CD4-positive, alpha-beta T cell (primary cell): ENCODE results near the gene TMEM129. TPM values are rescaled to one million over a fixed set of nuclear protein-coding genes. Genes with fewer than 3 reads are reported as not detected.

Source experiments
- ATAC-seq: fragments of 200-7000 bp; cut with Tn5 transposase; one replicate; pipeline ENCODE4 v1.10.0; 2022; ENCODE audit warnings: mild to moderate bottlenecking; ENCODE audit not compliant: poor library complexity
- CTCF ChIA-PET: fragments of 350-600 bp; sonication (Branson Sonifier 250); formaldehyde crosslinking; loops from one replicate; lab custom pipeline; 2021; ENCODE audit warnings: antibody characterized with exemption, inconsistent platforms; lab: Charles Lee
- POLR2A ChIA-PET: fragments of 350-600 bp; sonication (Branson Sonifier 250); formaldehyde crosslinking; loops from one replicate; lab custom pipeline; 2021; ENCODE audit warnings: antibody characterized with exemption, inconsistent platforms; lab: Charles Lee
- DNase-seq, 14 experiments: peaks; one replicate each; pipeline ENCODE4 v3.0.0-alpha.2; 2013 to 2020; ENCODE audit warnings: mixed read lengths in 2 of 14
- H3K27ac ChIP-seq, 2 donors: one replicate each; pipeline versions ENCODE4 v1.5.1 to v1.7.0; 2013; ENCODE audit warnings: low read length in 2 of 2, low read depth in 1 of 2, mild to moderate bottlenecking in 1 of 2
- H3K27me3 ChIP-seq, 2 experiments: 1 replicate in 1 of 2; 2 replicates in 1 of 2; pipeline versions ENCODE4 v1.6.1 to v1.7.0; 2013; ENCODE audit warnings: low read length in 2 of 2, control low read depth in 1 of 2, mild to moderate bottlenecking in 1 of 2, moderate library complexity in 1 of 2; ENCODE audit not compliant: insufficient read depth in 2 of 2, control insufficient read depth in 1 of 2
- H3K36me3 ChIP-seq: one replicate; pipeline ENCODE4 v1.6.1; 2013; ENCODE audit warnings: low read length, control low read depth; ENCODE audit not compliant: insufficient read depth
- H3K4me1 ChIP-seq: one replicate; pipeline ENCODE4 v1.6.1; 2013; ENCODE audit warnings: low read length, control low read depth; ENCODE audit not compliant: insufficient read depth
- H3K4me3 ChIP-seq: one replicate; pipeline ENCODE4 v1.5.1; 2013; ENCODE audit warnings: mild to moderate bottlenecking, low read length, moderate library complexity
- H3K9me3 ChIP-seq, 2 experiments: 1 replicate in 1 of 2; 2 replicates in 1 of 2; pipeline versions ENCODE4 v1.6.1 to v1.7.0; 2013; ENCODE audit warnings: low read length in 2 of 2, mild to moderate bottlenecking in 2 of 2, control low read depth in 1 of 2, moderate library complexity in 1 of 2; ENCODE audit not compliant: control insufficient read depth in 1 of 2, insufficient read depth in 1 of 2
- H3K27ac Mint-ChIP-seq: one replicate; pipeline ENCODE4 v1.8.0; 2020; ENCODE audit warnings: mixed read lengths
- H3K27me3 Mint-ChIP-seq: one replicate; pipeline ENCODE4 v1.8.0; 2021; ENCODE audit warnings: mixed read lengths
- H3K36me3 Mint-ChIP-seq: one replicate; pipeline ENCODE4 v1.8.0; 2021; ENCODE audit warnings: low read depth, mixed read lengths
- H3K4me1 Mint-ChIP-seq: one replicate; pipeline ENCODE4 v1.8.0; 2021; ENCODE audit warnings: low read depth, mixed read lengths
- H3K4me3 Mint-ChIP-seq: one replicate; pipeline ENCODE4 v1.8.0; 2020; ENCODE audit warnings: mild to moderate bottlenecking, mixed read lengths
- H3K9me3 Mint-ChIP-seq: one replicate; pipeline ENCODE4 v1.8.0; 2020; ENCODE audit warnings: mixed read lengths
- CTCF ChIP-seq: fragments of 200-600 bp; IDR thresholded peaks from one replicate; pipeline ENCODE4 v1.8.0; 2022; ENCODE audit warnings: antibody characterized with exemption, mild to moderate bottlenecking
- intact Hi-C, 2 experiments: fragments of 100-400 bp; cut with DNase I in 1 of 2; cut with micrococcal nuclease in 1 of 2; formaldehyde crosslinking; loops; one replicate each; pipeline versions ENCODE4 v1.15.1 to v1.9.0; 2023 to 2025; cut with DNase I, micrococcal nuclease
- total RNA-seq, 174 experiments: library from RNA in 2 of 174; stranded (reverse) in 2 of 174; gene quantifications; one replicate each; pipeline ENCODE4 v1.2.3 and lab custom pipeline; 2021 to 2026

The TMEM129 gene
- total RNA-seq, 2 experiments from 2014 or later = 17.2 to 17.6 TPM

GRCh38 chr4:1751155-1751918, 30.2 kb upstream of the TMEM129 start:
- H3K36me3 ChIP-seq = no peaks in the 10 kb centered on the region
- H3K9me3 ChIP-seq = peaks cover 0 to 5% of the 10 kb centered on the region in 2 experiments
- POLR2A ChIA-PET = no interaction called here
- no peaks in the 10 kb centered on the region for H3K36me3 Mint-ChIP-seq
- TF ChIP-seq CTCF = no peak
- H3K27me3 Mint-ChIP-seq = no peaks in the 10 kb centered on the region
- H3K4me1 Mint-ChIP-seq = no peaks in the 10 kb centered on the region
- no peak overlapping the region for H3K27ac ChIP-seq
- no peak overlapping the region for H3K4me3 ChIP-seq
- no peak for ATAC-seq
- CTCF ChIA-PET = no interaction called here
- no peak overlapping the region for H3K27ac Mint-ChIP-seq
- H3K4me1 ChIP-seq = peaks cover 33% of the 10 kb centered on the region
- no peaks in the 10 kb centered on the region for H3K27me3 ChIP-seq
- no peaks in the 10 kb centered on the region for H3K9me3 Mint-ChIP-seq
- intact Hi-C loops = no loop called here
- no peak for DNase-seq
- H3K4me3 Mint-ChIP-seq = no peak overlapping the region

GRCh38 chr4:1750381-1751154, 29.4 kb upstream of the TMEM129 start:
- Mint-ChIP-seq H3K9me3 (no peaks in the 10 kb centered on the region), H3K4me1 (no peaks in the 10 kb centered on the region), H3K36me3 (no peaks in the 10 kb centered on the region), H3K27me3 (no peaks in the 10 kb centered on the region), H3K4me3 (no peak overlapping the region), H3K27ac (no peak overlapping the region)
- no peaks in the 10 kb centered on the region for H3K27me3 ChIP-seq
- ATAC-seq (no peak), DNase-seq (no peak)
- H3K4me3 ChIP-seq = no peak overlapping the region
- peaks cover 0 to 5% of the 10 kb centered on the region in 2 experiments for H3K9me3 ChIP-seq
- no peak overlapping the region for H3K27ac ChIP-seq
- intact Hi-C loops = no loop called here
- no peaks in the 10 kb centered on the region for H3K36me3 ChIP-seq
- ChIA-PET CTCF (no interaction called here), POLR2A (no interaction called here)
- peaks cover 37% of the 10 kb centered on the region for H3K4me1 ChIP-seq
- no peak for TF ChIP-seq CTCF

GRCh38 chr4:1749826-1750225, 28.7 kb upstream of the TMEM129 start:
- Histone ChIP-seq H3K4me1 (peaks cover 37% of the 10 kb centered on the region), H3K36me3 (peaks cover 5% of the 10 kb centered on the region), H3K4me3 (no peak overlapping the region), H3K9me3 (peaks cover 0 to 5% of the 10 kb centered on the region in 2 experiments), H3K27me3 (no peaks in the 10 kb centered on the region), H3K27ac (no peak overlapping the region)
- DNase-seq (no peak), ATAC-seq (no peak)
- H3K9me3 Mint-ChIP-seq = no peaks in the 10 kb centered on the region
- H3K4me3 Mint-ChIP-seq = no peak overlapping the region
- ChIA-PET CTCF (no interaction called here), POLR2A (no interaction called here)
- no peak overlapping the region for H3K27ac Mint-ChIP-seq
- H3K27me3 Mint-ChIP-seq = no peaks in the 10 kb centered on the region
- no peaks in the 10 kb centered on the region for H3K4me1 Mint-ChIP-seq
- no peak for TF ChIP-seq CTCF
- intact Hi-C loops = loop anchor here in 1 of 2 experiments (2.0 kb wide), 1 partner anchor 61 kb away; no protein-coding TSS in a partner anchor
- H3K36me3 Mint-ChIP-seq = peaks cover 2% of the 10 kb centered on the region
